Endothelial cell of umbilical vein (primary cell): ENCODE results near the gene TMEM97. TPM values are rescaled to one million over a fixed set of nuclear protein-coding genes. Genes with fewer than 3 reads are reported as not detected.

ENCODE experiments used
- BruUV-seq: library from RNA; stranded (reverse); fragments of 400-500 nt; replicated peaks from 2 replicates; lab custom pipeline; 2021; lab: Mats Ljungman, UMichigan
- CTCF ChIA-PET: fragments of 300-600, 350-600 bp; sonication (Branson Sonifier 250); formaldehyde crosslinking; loops from one replicate; lab custom pipeline; 2021; ENCODE audit warnings: antibody characterized with exemption, inconsistent platforms; lab: Charles Lee
- POLR2A ChIA-PET: fragments of 300-600, 350-600 bp; sonication (Branson Sonifier 250); formaldehyde crosslinking; loops from one replicate; lab custom pipeline; 2021; ENCODE audit warnings: antibody characterized with exemption, inconsistent platforms; lab: Charles Lee
- DNase-seq: peaks from one replicate; pipeline ENCODE4 v3.0.0-alpha.2; 2011; ENCODE audit warnings: low read depth, low spot score
- FAIRE-seq: peaks from 2 replicates; lab custom pipeline; 2011; peaks lifted over from hg19 to GRCh38; lab: Jason Lieb, UNC
- H2AFZ ChIP-seq: 2 replicates; pipeline ENCODE4 v1.6.0; 2012; ENCODE audit warnings: low read depth, low read length, control low read depth, inconsistent platforms
- H3K27ac ChIP-seq: 2 replicates; pipeline ENCODE4 v1.5.1; 2011; ENCODE audit warnings: low read depth, mild to moderate bottlenecking, control low read depth, low read length, moderate library complexity; ENCODE audit not compliant: insufficient read depth
- H3K27me3 ChIP-seq, 2 experiments: 2 replicates each; pipeline versions ENCODE4 v1.6.0 to v1.6.1; 2011; ENCODE audit warnings: low read length in 2 of 2, mixed read lengths in 1 of 2; ENCODE audit not compliant: control insufficient read depth in 2 of 2, insufficient read depth in 2 of 2
- H3K36me3 ChIP-seq, 2 experiments: 2 replicates in 1 of 2; 3 replicates in 1 of 2; pipeline ENCODE4 v1.5.1; 2011; ENCODE audit warnings: low read length in 2 of 2, mild to moderate bottlenecking in 1 of 2, moderate library complexity in 1 of 2; ENCODE audit not compliant: control insufficient read depth in 2 of 2, insufficient read depth in 2 of 2; ENCODE audit errors: extremely low read depth in 1 of 2
- H3K4me1 ChIP-seq: 3 replicates; pipeline ENCODE4 v1.5.1; 2011; ENCODE audit warnings: mild to moderate bottlenecking, low read length; ENCODE audit not compliant: control insufficient read depth, insufficient read depth; ENCODE audit errors: extremely low read depth
- H3K4me2 ChIP-seq: 2 replicates; pipeline ENCODE4 v1.6.1; 2011; ENCODE audit warnings: low read length, control low read depth, mixed read lengths; ENCODE audit not compliant: insufficient read depth
- H3K4me3 ChIP-seq, 3 experiments: fragments of 200-600 bp in 1 of 3; sonication (generic), shearing (Covaris generic) in 1 of 3; replicated peaks in 1 of 3; 2 replicates each; pipeline ENCODE4 v1.5.1; 2011 to 2016; ENCODE audit warnings: control low read depth in 3 of 3, low read length in 3 of 3, mild to moderate bottlenecking in 2 of 3, inconsistent platforms in 1 of 3, low read depth in 1 of 3, moderate library complexity in 1 of 3; ENCODE audit not compliant: insufficient read depth in 1 of 3
- H3K79me2 ChIP-seq: 2 replicates; pipeline ENCODE4 v1.6.0; 2012; ENCODE audit warnings: low read length, inconsistent platforms; ENCODE audit not compliant: control insufficient read depth, insufficient read depth
- H3K9ac ChIP-seq: replicated peaks from 2 replicates; pipeline ENCODE3; 2011; ENCODE audit warnings: low read length, control low read depth; ENCODE audit not compliant: insufficient read depth; ENCODE audit errors: extremely low read depth
- H3K9me1 ChIP-seq: replicated peaks from 3 replicates; pipeline ENCODE4 v1.6.0; 2011; ENCODE audit warnings: mild to moderate bottlenecking, low read length; ENCODE audit not compliant: control insufficient read depth, insufficient read depth; ENCODE audit errors: extremely low read depth
- H3K9me3 ChIP-seq: replicated peaks from 2 replicates; pipeline ENCODE4 v1.5.1; 2012; ENCODE audit warnings: low read length, inconsistent platforms; ENCODE audit not compliant: control insufficient read depth, insufficient read depth
- H4K20me1 ChIP-seq: replicated peaks from 2 replicates; pipeline ENCODE3; 2011; ENCODE audit warnings: mild to moderate bottlenecking, low read length; ENCODE audit not compliant: control insufficient read depth, insufficient read depth; ENCODE audit errors: extremely low read depth
- EZH2 ChIP-seq: IDR thresholded peaks from 2 replicates; pipeline ENCODE4 v1.6.1; 2012; ENCODE audit warnings: borderline replicate concordance, low read depth, mild to moderate bottlenecking, moderate library complexity, low read length, inconsistent platforms; ENCODE audit not compliant: severe bottlenecking
- FOS ChIP-seq: IDR thresholded peaks from 2 replicates; pipeline ENCODE4 v1.6.1; 2011; ENCODE audit warnings: mild to moderate bottlenecking, low read length, moderate library complexity, borderline replicate concordance; ENCODE audit not compliant: insufficient read depth
- GATA2 ChIP-seq: IDR thresholded peaks from 2 replicates; pipeline ENCODE4 v1.7.0; 2011; ENCODE audit warnings: low read depth, mild to moderate bottlenecking, moderate library complexity, mixed read lengths, low read length; ENCODE audit not compliant: insufficient read length, insufficient read depth
- JUN ChIP-seq: IDR thresholded peaks from 2 replicates; pipeline ENCODE4 v1.6.1; 2011; ENCODE audit warnings: borderline replicate concordance, low read depth; ENCODE audit not compliant: insufficient read length, insufficient read depth
- MYC ChIP-seq: IDR thresholded peaks from one replicate; pipeline ENCODE4 v1.6.1; 2011; ENCODE audit warnings: mild to moderate bottlenecking, low read depth, low read length
- POLR2A ChIP-seq: IDR thresholded peaks from 2 replicates; pipeline ENCODE4 v1.6.1; 2012; ENCODE audit warnings: low read depth, mild to moderate bottlenecking, control low read depth, low read length
- dilution Hi-C: fragments of 300-500 bp; cut with MboI; formaldehyde crosslinking; loops from one replicate; pipeline ENCODE4 v1.15.0; 2019; ENCODE audit warnings: low sequenced_read_pairs; ENCODE audit not compliant: extremely low pct_ligation_motif_present
- intact Hi-C: fragments of 100-400 bp; cut with micrococcal nuclease; formaldehyde crosslinking; loops from one replicate; pipeline ENCODE4 v1.10.0; 2022
- polyA plus RNA-seq, 4 experiments: library from polyadenylated mRNA; depleted of rRNA in 3 of 4; stranded (reverse) in 3 of 4; unstranded in 1 of 4; fragments of >200 nt; gene quantifications; 2 replicates each; pipeline versions ENCODE4 v1.2.1 to v1.2.3, GENCODE V29; 2011 to 2012; ENCODE audit warnings: missing spikeins in 1 of 4
- total RNA-seq: library from RNA; stranded (reverse); gene quantifications from 2 replicates; pipeline ENCODE4 v1.2.3, GENCODE V29; 2021
- TF ChIP-seq, protein P1 (sequence below), 2 donors: IDR thresholded peaks; 1 replicate in 1 of 2; 2 replicates in 1 of 2; pipeline ENCODE4 v1.5.1; 2011; ENCODE audit warnings: low read length in 2 of 2, mild to moderate bottlenecking in 2 of 2, moderate library complexity in 2 of 2, control low read depth in 1 of 2, inconsistent platforms in 1 of 2, low read depth in 1 of 2; ENCODE audit not compliant: insufficient read depth in 1 of 2; ENCODE audit errors: extremely low read depth in 1 of 2
- TF ChIP-seq, protein P2 (sequence below): IDR thresholded peaks from 2 replicates; pipeline ENCODE4 v1.6.1; 2011; ENCODE audit not compliant: insufficient read depth, insufficient read length

The TMEM97 gene
- total and polyA plus RNA-seq, 2 donors (not counting 3 experiments of a cell fraction or from before 2014, with no cell fraction given), result 27.0 to 43.5 TPM

DNA sequence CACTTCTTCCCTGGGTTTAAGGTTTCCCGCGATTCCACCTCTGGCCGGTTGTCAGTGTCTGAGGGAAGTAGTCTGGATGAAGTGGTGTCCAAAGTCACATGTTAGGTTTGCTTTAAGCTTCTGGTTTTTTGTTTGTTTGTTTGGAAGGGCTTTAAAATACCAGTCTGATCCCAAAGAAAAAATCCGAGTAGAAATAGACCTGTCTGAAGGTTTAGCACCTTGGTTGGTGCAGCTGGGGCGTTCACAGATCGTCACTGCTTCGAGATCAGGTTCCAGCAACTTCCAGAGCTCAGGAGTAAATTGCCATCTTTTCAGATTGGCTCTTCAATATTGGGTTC lies 567 bp downstream of the TMEM97 start:
- Histone ChIP-seq H3K4me2 (peak overlapping the region; percentile 91), H3K4me3 (peak overlapping the region; percentile 52 to 80 (median 65)), H3K27me3 (no peaks in the 10 kb centered on the region), H3K27ac (peak overlapping the region; percentile 9), H3K79me2 (peaks cover 36% of the 10 kb centered on the region), H3K9me1 (no peaks in the 10 kb centered on the region), H3K36me3 (no peaks in the 10 kb centered on the region), H4K20me1 (no peaks in the 10 kb centered on the region), H3K9me3 (no peaks in the 10 kb centered on the region), H3K4me1 (peaks cover 18% of the 10 kb centered on the region), H2AFZ (peak overlapping the region; percentile 19), H3K9ac (peak overlapping the region; percentile 76)
- TSS peak; percentile 47 for BruUV-seq
- CTCF ChIA-PET, result interaction anchor here (0.9 to 2.0 kb wide), 6 partner anchors 12 to 514 kb away, joined by 3 to 8 read pairs (median 4); partner anchors contain the start of genes IFT20, POLDIP2 and TNFAIP1
- intact Hi-C loops, result loop anchor here (1.0 kb wide), 5 partner anchors 8 to 514 kb away; partner anchors contain the start of genes IFT20, POLDIP2 and TNFAIP1
- FAIRE-seq (peak; percentile 21), DNase-seq (no peak)
- dilution Hi-C loops, result no loop called here
- POLR2A ChIA-PET, result no interaction called here
- TF ChIP-seq POLR2A, result no peak
- no peak for TF ChIP-seq EZH2
- TF ChIP-seq MYC, result no peak
- TF ChIP-seq, protein P1, sequence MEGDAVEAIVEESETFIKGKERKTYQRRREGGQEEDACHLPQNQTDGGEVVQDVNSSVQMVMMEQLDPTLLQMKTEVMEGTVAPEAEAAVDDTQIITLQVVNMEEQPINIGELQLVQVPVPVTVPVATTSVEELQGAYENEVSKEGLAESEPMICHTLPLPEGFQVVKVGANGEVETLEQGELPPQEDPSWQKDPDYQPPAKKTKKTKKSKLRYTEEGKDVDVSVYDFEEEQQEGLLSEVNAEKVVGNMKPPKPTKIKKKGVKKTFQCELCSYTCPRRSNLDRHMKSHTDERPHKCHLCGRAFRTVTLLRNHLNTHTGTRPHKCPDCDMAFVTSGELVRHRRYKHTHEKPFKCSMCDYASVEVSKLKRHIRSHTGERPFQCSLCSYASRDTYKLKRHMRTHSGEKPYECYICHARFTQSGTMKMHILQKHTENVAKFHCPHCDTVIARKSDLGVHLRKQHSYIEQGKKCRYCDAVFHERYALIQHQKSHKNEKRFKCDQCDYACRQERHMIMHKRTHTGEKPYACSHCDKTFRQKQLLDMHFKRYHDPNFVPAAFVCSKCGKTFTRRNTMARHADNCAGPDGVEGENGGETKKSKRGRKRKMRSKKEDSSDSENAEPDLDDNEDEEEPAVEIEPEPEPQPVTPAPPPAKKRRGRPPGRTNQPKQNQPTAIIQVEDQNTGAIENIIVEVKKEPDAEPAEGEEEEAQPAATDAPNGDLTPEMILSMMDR (IDR thresholded peaks at IDR 0.05; ENCODE audit: extremely low read depth in 1 of 2, insufficient read depth in 1 of 2, low read depth in 1 of 2, low read length in 2 of 2), result no peak
- TF ChIP-seq JUN, result no peak
- no peak for TF ChIP-seq GATA2
- no peak for TF ChIP-seq FOS
- TF ChIP-seq, protein P2, sequence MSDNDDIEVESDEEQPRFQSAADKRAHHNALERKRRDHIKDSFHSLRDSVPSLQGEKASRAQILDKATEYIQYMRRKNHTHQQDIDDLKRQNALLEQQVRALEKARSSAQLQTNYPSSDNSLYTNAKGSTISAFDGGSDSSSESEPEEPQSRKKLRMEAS, result no peak
